NCI-H1930 (cell line): ENCODE measurements around the gene KRTAP10-12.

Source experiments
- DNase-seq, 2 experiments: peaks; one replicate each; lab custom pipeline; 2025; lab: John Stamatoyannopoulos, UW

The KRTAP10-12 gene

GRCh38 chr21:44734026-44734745 is 37.2 kb downstream of the KRTAP10-12 start:
- DNase-seq, result no peak

GRCh38 chr21:44734841-44735240 is 37.9 kb downstream of the KRTAP10-12 start:
- DNase-seq, result no peak

GRCh38 chr21:44735821-44736220 is 38.8 kb downstream of the KRTAP10-12 start:
- no peak for DNase-seq

- no peak for DNase-seq
These were observed 39.5 kb downstream of the KRTAP10-12 start for GRCh38 chr21:44736291-44737004.

- DNase-seq, result peak in 1 of 2 experiments; percentile 7
These were observed 40.9 kb downstream of the KRTAP10-12 start for GRCh38 chr21:44737706-44738354.

- DNase-seq, result no peak
These were observed 41.6 kb downstream of the KRTAP10-12 start for GRCh38 chr21:44738621-44739020.

- DNase-seq, result no peak
These were observed 42.3 kb downstream of the KRTAP10-12 start for GRCh38 chr21:44739316-44739715.

- DNase-seq, result no peak
These were observed 43.8 kb downstream of the KRTAP10-12 start for GRCh38 chr21:44740742-44741141.

- DNase-seq, result no peak
These were observed 44.9 kb downstream of the KRTAP10-12 start for GRCh38 chr21:44741921-44742320.

- no peak for DNase-seq
These were observed 45.6 kb downstream of the KRTAP10-12 start for GRCh38 chr21:44742418-44743153.
